ENCODE results near the gene TMEM266.
A peak's percentile ranks its signal among the peaks of the same experiment; 100 is the strongest.

Gene TMEM266

GRCh38 chr15:76181705-76182107 is 121.9 kb downstream of the TMEM266 start:
- peaks cover 67% of the 10 kb centered on the region for H3K27me3 Mint-ChIP-seq
- CTCF ChIA-PET: interaction anchor here (1.0 kb wide), 1 partner anchor 11 kb away, joined by 4 read pairs; no protein-coding TSS in a partner anchor
- peaks cover 14% of the 10 kb centered on the region for H3K4me1 Mint-ChIP-seq
- DNase-seq: peak; percentile 49
- peak overlapping the region; percentile 11 for H3K27ac Mint-ChIP-seq
- no peaks in the 10 kb centered on the region for H3K36me3 Mint-ChIP-seq
- no peaks in the 10 kb centered on the region for H3K9me3 Mint-ChIP-seq
- no peak overlapping the region for H3K4me3 Mint-ChIP-seq

DNA sequence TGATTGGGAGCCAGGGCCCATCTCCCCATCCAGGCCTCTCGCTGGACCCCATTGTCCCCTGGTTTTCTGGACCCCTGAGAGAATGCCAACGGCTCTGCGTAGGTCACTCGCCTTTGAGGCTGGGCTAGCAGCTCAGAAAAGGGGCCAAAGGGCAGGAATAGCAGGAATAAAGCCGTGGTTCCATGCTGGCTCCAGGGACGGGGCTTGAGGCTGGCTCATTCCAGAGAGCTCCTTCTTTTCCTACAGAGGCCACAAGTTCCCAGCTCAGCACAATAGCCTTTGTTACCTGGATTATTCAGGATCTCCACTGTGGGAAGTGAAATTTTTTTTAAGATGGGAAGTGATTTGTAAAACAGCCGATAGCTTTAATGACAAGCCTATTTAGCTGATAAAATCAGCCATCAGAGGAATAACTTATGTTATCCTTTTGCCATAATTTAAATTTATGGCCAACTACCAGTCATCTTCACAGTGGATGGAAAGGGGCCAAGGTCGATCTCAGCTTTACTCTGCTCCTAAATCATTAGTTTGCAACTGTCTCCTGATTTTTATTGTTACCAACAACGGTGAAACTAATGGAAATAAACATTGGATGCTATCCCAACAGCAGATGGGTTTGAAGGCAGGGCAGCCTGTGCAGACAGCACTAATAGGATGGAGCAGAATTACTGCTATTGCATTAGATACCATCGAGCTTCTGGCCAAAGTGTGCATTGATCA is 124.3 kb downstream of the TMEM266 start:
- CTCF ChIA-PET: interaction anchor here (1.1 kb wide), 1 partner anchor 15 kb away, joined by 3 read pairs; no protein-coding TSS in a partner anchor
- peaks cover 14% of the 10 kb centered on the region for H3K4me1 Mint-ChIP-seq
- DNase-seq: no peak
- no peaks in the 10 kb centered on the region for H3K9me3 Mint-ChIP-seq
- peaks cover 67% of the 10 kb centered on the region for H3K27me3 Mint-ChIP-seq
- H3K27ac Mint-ChIP-seq: no peak overlapping the region
- no peak overlapping the region for H3K4me3 Mint-ChIP-seq
- no peaks in the 10 kb centered on the region for H3K36me3 Mint-ChIP-seq

- Mint-ChIP-seq H3K36me3 (no peaks in the 10 kb centered on the region), H3K4me3 (no peak overlapping the region), H3K27ac (no peak overlapping the region), H3K27me3 (peaks cover 73% of the 10 kb centered on the region), H3K9me3 (no peaks in the 10 kb centered on the region), H3K4me1 (peaks cover 14% of the 10 kb centered on the region)
- CTCF ChIA-PET: interaction anchor here (0.6 to 1.1 kb wide), 2 partner anchors 16 to 1252 kb away, joined by 3 read pairs; no protein-coding TSS in a partner anchor
- DNase-seq: no peak
Measured at GRCh38 chr15:76184650-76185035, 124.9 kb downstream of the TMEM266 start.

DNA sequence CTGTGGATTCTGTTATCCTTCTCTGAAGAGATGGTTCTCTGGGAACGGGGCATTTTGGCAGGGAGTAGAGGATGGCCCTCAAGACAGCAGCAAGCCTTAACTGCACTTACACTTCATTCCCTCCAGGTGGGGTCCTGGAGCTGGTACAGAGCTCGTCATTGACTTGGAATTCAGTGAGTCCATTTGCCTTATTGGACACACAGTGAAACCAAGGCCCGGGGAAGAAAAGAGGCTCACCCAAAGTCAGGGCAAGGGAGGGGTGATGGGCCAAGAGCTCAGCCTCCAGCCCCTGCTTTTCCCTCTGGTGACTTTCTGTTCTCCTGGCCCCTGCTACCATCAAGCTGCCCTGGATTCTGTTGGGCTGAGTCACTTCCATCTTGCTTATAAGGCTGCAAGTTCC is 125.9 kb downstream of the TMEM266 start:
- CTCF ChIA-PET: interaction anchor here (0.6 to 2.0 kb wide), 4 partner anchors 9 to 656 kb away, joined by 3 to 7 read pairs (median 5); no protein-coding TSS in a partner anchor
- H3K4me1 Mint-ChIP-seq: peaks cover 20% of the 10 kb centered on the region
- peaks cover 76% of the 10 kb centered on the region for H3K27me3 Mint-ChIP-seq
- no peaks in the 10 kb centered on the region for H3K36me3 Mint-ChIP-seq
- no peaks in the 10 kb centered on the region for H3K9me3 Mint-ChIP-seq
- no peak overlapping the region for H3K4me3 Mint-ChIP-seq
- DNase-seq: peak; percentile 31
- H3K27ac Mint-ChIP-seq: no peak overlapping the region

GRCh38 chr15:76187163-76187562 is 127.4 kb downstream of the TMEM266 start:
- no peaks in the 10 kb centered on the region for H3K36me3 Mint-ChIP-seq
- peaks cover 77% of the 10 kb centered on the region for H3K27me3 Mint-ChIP-seq
- CTCF ChIA-PET: interaction anchor here (1.0 to 2.0 kb wide), 3 partner anchors 77 to 679 kb away, joined by 3 to 7 read pairs (median 3); no protein-coding TSS in a partner anchor
- H3K4me3 Mint-ChIP-seq: no peak overlapping the region
- H3K4me1 Mint-ChIP-seq: peaks cover 18% of the 10 kb centered on the region
- no peaks in the 10 kb centered on the region for H3K9me3 Mint-ChIP-seq
- H3K27ac Mint-ChIP-seq: no peak overlapping the region
- DNase-seq: no peak

DNA sequence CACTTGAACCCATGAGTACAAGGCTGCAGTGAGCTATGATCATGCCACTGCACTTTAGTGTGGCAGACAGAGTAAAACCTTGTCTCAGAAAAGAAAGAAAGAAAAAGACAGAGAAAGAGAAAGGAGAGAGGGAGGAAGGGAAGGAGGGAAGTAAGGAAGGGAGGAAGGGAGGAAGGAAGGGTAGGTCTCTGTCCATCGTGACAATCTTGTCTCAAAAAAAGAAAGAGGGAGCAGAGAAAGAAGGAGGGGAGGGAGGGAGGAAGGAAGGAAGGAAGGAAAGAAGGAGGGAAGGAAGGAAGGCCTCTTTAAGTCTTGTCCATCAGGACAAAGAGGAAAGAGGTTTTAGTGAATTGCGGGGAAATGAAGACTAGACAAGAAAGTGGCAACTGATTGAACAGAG is 129.3 kb downstream of the TMEM266 start:
- H3K36me3 Mint-ChIP-seq: no peaks in the 10 kb centered on the region
- CTCF ChIA-PET: interaction anchor here (0.7 to 2.5 kb wide), 2 partner anchors 141 to 193 kb away, joined by 3 to 8 read pairs; no protein-coding TSS in a partner anchor
- no peak overlapping the region for H3K27ac Mint-ChIP-seq
- no peaks in the 10 kb centered on the region for H3K9me3 Mint-ChIP-seq
- H3K4me3 Mint-ChIP-seq: no peak overlapping the region
- no peak for DNase-seq
- peaks cover 90% of the 10 kb centered on the region for H3K27me3 Mint-ChIP-seq
- H3K4me1 Mint-ChIP-seq: peaks cover 14% of the 10 kb centered on the region

DNA sequence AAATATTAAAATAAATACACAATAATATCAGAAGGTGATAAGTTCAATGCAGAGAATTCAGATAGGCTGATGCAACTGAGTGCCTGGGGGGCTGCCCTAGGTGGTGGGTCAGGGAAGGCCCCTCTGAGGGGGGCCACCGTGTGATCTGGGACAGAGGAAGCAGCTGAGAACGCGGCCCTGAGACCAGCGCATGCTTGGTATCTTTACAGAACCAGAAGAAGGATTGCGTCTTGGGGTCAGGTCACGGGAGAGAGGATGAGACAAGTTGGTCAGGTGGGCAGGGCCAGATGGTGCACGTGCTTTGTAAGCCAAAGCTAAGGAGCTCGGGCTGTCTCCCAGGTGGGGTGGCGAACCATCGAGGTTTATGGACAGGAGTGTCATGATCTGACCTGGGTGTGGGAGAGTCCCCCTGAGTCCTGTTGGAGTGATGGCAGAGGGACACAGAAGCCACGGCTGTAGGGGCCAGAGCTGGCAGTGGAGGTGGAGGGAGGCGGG is 130.3 kb downstream of the TMEM266 start:
- H3K4me1 Mint-ChIP-seq: peaks cover 14% of the 10 kb centered on the region
- H3K9me3 Mint-ChIP-seq: no peaks in the 10 kb centered on the region
- no peak overlapping the region for H3K4me3 Mint-ChIP-seq
- H3K36me3 Mint-ChIP-seq: no peaks in the 10 kb centered on the region
- H3K27ac Mint-ChIP-seq: no peak overlapping the region
- DNase-seq: no peak
- CTCF ChIA-PET: interaction anchor here (0.9 to 3.0 kb wide), 7 partner anchors 19 to 651 kb away, joined by 3 to 20 read pairs (median 3); no protein-coding TSS in a partner anchor
- H3K27me3 Mint-ChIP-seq: peaks cover 88% of the 10 kb centered on the region

DNA sequence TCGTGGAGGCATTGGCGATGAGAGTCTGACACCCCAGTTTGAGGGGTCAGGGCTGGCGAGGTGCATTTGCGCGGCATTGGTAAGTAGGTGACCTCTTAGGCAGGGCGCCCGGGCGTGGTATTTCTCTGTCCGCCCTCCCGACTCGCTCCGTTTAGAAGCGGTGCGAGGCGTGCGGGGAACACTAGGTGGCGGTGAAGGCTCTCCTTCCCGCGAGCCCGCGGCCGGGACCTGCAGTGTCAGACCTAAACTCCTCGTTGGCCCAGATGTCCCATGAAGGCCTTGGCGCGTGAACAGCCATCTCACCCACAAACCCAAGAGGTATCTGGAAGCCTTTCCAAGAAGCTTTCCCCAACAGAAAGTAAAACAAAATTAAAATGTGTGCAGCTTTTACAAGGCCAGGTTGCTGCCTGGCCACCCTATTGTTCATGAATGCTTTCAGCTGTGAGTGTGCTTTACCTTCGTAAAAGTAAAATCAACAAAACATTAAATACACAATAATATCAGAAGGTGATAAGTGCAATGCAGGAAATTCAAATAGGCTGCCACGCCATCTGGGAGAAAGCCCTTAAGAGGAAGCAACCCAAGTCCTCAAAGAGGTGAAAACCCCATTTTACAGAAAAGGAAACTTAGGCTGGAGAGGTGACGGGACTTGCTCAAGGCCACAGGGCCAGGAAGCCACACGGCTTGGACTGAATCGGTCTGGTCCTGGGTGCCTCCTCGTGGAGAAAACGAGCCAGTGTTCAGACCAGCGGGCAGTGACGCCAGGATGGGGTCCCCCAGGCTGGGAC is 131.2 kb downstream of the TMEM266 start:
- peak; percentile 79 for DNase-seq
- H3K4me3 Mint-ChIP-seq: no peak overlapping the region
- CTCF ChIA-PET: interaction anchor here (0.7 to 3.0 kb wide), 8 partner anchors 18 to 650 kb away, joined by 3 to 20 read pairs (median 4); no protein-coding TSS in a partner anchor
- H3K27ac Mint-ChIP-seq: no peak overlapping the region
- H3K27me3 Mint-ChIP-seq: peaks cover 82% of the 10 kb centered on the region
- no peaks in the 10 kb centered on the region for H3K36me3 Mint-ChIP-seq
- H3K9me3 Mint-ChIP-seq: no peaks in the 10 kb centered on the region
- peaks cover 14% of the 10 kb centered on the region for H3K4me1 Mint-ChIP-seq

DNA sequence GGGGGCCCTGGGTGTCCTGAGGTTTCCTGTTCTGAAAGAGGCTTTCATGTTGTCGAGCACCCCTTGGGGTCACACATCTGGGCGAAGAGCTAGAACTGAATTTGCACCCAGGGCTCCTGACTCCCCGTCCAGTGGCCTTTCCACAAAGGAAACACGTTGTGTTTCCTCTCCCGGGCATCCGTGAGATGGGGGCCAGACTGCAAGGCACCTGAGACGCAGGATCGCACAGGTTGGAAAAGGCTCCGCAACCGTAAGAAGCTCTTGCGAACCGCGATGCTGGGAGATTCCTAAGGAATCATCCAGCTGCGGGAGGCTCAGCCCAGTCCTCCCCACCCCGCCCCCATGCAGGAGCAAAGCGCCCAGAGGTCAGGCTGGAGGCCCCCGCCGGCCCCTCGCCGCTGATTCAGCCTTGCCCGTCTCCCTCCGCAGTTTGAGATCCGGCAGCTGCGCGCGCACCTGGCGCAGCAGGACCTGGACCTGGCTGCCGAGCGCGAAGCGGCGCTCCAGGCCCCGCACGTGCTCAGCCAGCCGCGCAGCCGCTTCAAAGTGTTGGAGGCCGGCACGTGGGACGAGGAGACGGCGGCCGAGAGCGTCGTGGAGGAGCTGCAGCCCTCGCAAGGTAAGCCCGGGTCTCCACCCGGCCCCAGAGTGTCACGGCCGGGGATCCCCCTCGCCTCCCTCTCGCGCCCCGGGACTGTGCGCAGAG is 131.9 kb downstream of the TMEM266 start:
- H3K9me3 Mint-ChIP-seq: no peaks in the 10 kb centered on the region
- peaks cover 75% of the 10 kb centered on the region for H3K27me3 Mint-ChIP-seq
- H3K4me1 Mint-ChIP-seq: peaks cover 15% of the 10 kb centered on the region
- H3K27ac Mint-ChIP-seq: no peak overlapping the region
- no peak overlapping the region for H3K4me3 Mint-ChIP-seq
- no peaks in the 10 kb centered on the region for H3K36me3 Mint-ChIP-seq
- no peak for DNase-seq
- CTCF ChIA-PET: interaction anchor here (0.5 to 3.0 kb wide), 8 partner anchors 17 to 650 kb away, joined by 3 to 20 read pairs (median 4); no protein-coding TSS in a partner anchor

DNA sequence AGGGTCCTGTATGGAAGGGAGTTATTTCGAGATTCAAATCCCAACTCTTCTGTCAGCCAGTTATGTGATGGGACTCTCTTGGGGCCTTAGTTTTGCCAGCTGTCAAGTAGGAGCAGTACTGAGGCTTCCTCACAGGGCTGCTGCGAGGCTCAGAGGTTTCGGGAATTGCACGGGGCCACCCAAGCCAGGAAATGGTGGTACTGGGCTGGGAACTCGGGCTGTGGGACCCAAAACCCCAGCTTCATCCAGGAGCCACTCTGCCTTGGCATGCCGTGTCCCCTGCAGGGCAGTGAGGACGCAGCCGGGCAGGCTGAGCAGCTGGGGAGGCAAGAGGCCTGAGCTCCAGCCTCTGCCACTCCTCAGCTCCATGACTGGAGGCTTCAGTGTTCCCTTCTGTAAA is 132.9 kb downstream of the TMEM266 start:
- H3K27me3 Mint-ChIP-seq: peaks cover 66% of the 10 kb centered on the region
- CTCF ChIA-PET: interaction anchor here (0.9 to 1.2 kb wide), 2 partner anchors 11 to 44 kb away, joined by 3 to 4 read pairs; no protein-coding TSS in a partner anchor

DNA sequence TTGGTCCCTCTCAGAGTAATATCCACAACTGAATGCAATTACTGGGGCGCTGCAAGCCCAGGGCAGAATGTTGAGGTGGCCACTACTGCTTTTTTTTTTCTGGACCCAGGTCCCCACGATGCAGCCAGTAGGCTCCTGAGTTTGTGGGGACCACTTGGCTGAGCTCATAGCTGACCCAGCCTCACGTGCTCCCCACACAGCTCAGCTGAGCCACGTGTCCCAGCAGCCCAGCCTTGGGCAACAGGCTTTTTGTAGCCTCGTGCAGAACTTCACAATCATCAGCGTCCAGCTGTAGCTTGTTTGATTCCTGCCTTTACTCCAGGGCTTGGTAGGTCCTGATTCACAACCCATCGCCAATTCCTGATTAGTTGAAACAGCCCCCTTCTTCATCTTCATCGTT is 134.1 kb downstream of the TMEM266 start:
- Mint-ChIP-seq H3K4me1 (peaks cover 17% of the 10 kb centered on the region), H3K36me3 (no peaks in the 10 kb centered on the region), H3K4me3 (no peak overlapping the region), H3K9me3 (no peaks in the 10 kb centered on the region), H3K27me3 (peaks cover 57% of the 10 kb centered on the region), H3K27ac (no peak overlapping the region)
- no peak for DNase-seq
- CTCF ChIA-PET: interaction anchor here (2.7 kb wide), 1 partner anchor 8 kb away, joined by 7 read pairs; no protein-coding TSS in a partner anchor

More for the DNA sequence above, 132.9 kb downstream of the TMEM266 start:
- no peaks in the 10 kb centered on the region for H3K9me3 Mint-ChIP-seq
- no peaks in the 10 kb centered on the region for H3K36me3 Mint-ChIP-seq
- peaks cover 17% of the 10 kb centered on the region for H3K4me1 Mint-ChIP-seq
- no peak for DNase-seq
- H3K4me3 Mint-ChIP-seq: no peak overlapping the region
- H3K27ac Mint-ChIP-seq: no peak overlapping the region

DNA sequence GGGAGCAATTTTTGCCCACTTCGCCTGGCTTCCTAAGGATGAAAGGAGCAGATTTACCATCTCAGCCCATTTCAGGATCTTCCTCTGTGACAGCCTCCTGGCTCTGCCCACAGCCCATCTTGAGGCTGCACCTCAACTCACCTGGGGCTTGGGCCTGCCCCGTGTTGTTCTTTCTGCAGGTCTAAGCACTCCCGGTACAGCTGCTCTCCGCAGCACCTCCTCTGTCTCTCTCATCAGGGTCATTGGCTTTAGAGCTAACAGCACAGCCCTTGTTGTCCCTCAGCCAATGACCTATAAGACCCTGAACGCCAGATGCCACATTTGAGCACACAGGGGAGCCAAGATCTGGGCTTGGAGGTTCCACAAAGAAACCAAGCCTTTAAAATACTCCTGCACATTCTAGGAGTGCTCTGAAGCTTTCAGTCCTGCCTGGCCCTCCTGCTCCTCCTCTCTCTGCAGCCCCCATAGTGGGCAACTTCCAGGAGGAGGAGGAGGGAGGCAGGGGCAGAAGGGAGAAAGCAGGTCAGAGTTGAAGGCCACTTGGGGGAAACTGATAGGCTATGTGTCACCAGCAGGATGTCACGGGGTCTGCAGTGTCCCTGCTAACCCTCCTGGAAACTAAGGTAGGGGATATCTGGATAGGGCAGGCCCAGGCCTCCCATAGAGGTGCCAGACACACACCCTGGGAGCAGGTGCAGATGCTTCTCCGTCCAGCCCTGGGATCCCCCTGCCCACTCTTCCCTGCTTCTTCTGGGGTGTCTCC is 135.9 kb downstream of the TMEM266 start:
- Mint-ChIP-seq H3K4me1 (peaks cover 12% of the 10 kb centered on the region), H3K36me3 (no peaks in the 10 kb centered on the region), H3K27ac (no peak overlapping the region), H3K9me3 (no peaks in the 10 kb centered on the region), H3K27me3 (peaks cover 39% of the 10 kb centered on the region), H3K4me3 (no peak overlapping the region)
- CTCF ChIA-PET: interaction anchor here (2.7 kb wide), 1 partner anchor 10 kb away, joined by 7 read pairs; no protein-coding TSS in a partner anchor
- no peak for DNase-seq
